SU-DHL-6 (cell line): ENCODE measurements around the gene RNF157.

Experiments used
- EZH2phosphoT487 ChIP-seq: fragments of 200-600 bp; sonication (generic), shearing (Covaris generic); conservative IDR thresholded peaks from 2 replicates; pipeline ENCODE4 v1.6.1; 2018; ENCODE audit warnings: mild to moderate bottlenecking, antibody characterized with exemption, low read length, moderate library complexity, mixed read lengths
- TF ChIP-seq, protein P1 (sequence below): fragments of 200-600 bp; sonication (generic); IDR thresholded peaks from one replicate; pipeline ENCODE4 v1.5.1; 2017; ENCODE audit warnings: antibody characterized with exemption, mild to moderate bottlenecking, low read length, moderate library complexity; ENCODE audit not compliant: insufficient read depth, poor library complexity, severe bottlenecking

DNA sequence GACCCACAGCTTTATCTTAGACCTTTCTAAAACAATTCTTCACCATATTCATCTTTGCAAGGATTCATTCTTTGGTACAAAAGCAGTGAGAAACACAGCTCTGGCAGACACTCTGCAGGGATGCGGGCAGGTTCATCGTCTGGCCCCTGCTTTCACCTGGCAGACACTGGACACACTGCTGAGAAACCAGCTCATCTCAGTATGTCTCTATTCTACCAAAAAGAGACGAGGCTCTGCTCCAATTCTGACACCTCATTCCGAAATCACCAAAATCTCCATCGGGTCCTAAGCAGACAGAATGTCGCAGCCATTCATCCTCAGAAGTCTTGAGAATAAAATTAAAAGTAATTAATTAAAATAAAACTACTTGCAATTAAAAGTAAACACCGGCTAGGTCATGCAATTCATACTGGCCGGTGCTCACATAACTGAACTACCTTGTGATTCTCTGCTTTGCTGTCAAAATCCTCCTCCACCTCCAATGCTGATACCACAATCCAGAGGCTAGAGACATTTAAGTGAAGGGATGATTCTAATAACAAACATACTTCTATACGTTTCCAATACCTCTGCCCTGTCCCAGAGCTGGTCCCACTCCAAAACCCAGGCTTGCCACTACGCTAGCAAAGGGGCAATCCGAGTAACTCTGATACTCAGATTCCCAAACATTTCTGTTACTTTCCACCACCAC, 1.3 kb downstream of the RNF157 start:
- TF ChIP-seq, protein P1, sequence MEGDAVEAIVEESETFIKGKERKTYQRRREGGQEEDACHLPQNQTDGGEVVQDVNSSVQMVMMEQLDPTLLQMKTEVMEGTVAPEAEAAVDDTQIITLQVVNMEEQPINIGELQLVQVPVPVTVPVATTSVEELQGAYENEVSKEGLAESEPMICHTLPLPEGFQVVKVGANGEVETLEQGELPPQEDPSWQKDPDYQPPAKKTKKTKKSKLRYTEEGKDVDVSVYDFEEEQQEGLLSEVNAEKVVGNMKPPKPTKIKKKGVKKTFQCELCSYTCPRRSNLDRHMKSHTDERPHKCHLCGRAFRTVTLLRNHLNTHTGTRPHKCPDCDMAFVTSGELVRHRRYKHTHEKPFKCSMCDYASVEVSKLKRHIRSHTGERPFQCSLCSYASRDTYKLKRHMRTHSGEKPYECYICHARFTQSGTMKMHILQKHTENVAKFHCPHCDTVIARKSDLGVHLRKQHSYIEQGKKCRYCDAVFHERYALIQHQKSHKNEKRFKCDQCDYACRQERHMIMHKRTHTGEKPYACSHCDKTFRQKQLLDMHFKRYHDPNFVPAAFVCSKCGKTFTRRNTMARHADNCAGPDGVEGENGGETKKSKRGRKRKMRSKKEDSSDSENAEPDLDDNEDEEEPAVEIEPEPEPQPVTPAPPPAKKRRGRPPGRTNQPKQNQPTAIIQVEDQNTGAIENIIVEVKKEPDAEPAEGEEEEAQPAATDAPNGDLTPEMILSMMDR: no peak
- no peak for TF ChIP-seq EZH2phosphoT487
